Superior temporal gyrus (tissue), 1 donor: ENCODE results near the gene TTK.
"Not testable (repeated sequence)": the region's sequence is repeated elsewhere in the genome, so short reads cannot be mapped to it uniquely, and the experiment has no call there.

Source experiments
- DNase-seq: peaks from one replicate; pipeline ENCODE4 v3.0.0-alpha.2; 2016; ENCODE audit errors: extremely low spot score

Gene TTK

GRCh38 chr6:80021591-80021990 lies 17.1 kb downstream of the TTK start:
- no peak for DNase-seq

GRCh38 chr6:80022803-80023202 lies 18.4 kb downstream of the TTK start:
- DNase-seq: no peak

GRCh38 chr6:80028589-80028988 lies 24.1 kb downstream of the TTK start:
- no peak for DNase-seq

- DNase-seq: no peak
These were observed 25.0 kb downstream of the TTK start for GRCh38 chr6:80029470-80029869.

GRCh38 chr6:80048220-80048619 lies 43.8 kb downstream of the TTK start:
- not testable (repeated sequence) for DNase-seq

- no peak for DNase-seq
These were observed 56.3 kb downstream of the TTK start for GRCh38 chr6:80060774-80061173.

GRCh38 chr6:80068146-80068545 lies 63.7 kb downstream of the TTK start:
- not testable (repeated sequence) for DNase-seq

GRCh38 chr6:80070431-80070830 lies 66.0 kb downstream of the TTK start:
- not testable (repeated sequence) for DNase-seq

- no peak for DNase-seq
These were observed 72.6 kb downstream of the TTK start for GRCh38 chr6:80077067-80077466.

- DNase-seq: no peak
These were observed 84.2 kb downstream of the TTK start for GRCh38 chr6:80088637-80089036.

GRCh38 chr6:80091506-80091905 lies 87.1 kb downstream of the TTK start:
- DNase-seq: no peak
